Measurements from ENCODE around the gene PC. TPM values are rescaled to one million over a fixed set of nuclear protein-coding genes. Genes with fewer than 3 reads are reported as not detected.

PC gene
- total and polyA plus RNA-seq, 9 of the 15 experiments (the other 6 are each of a cell fraction or from before 2014, with no cell fraction given), result 0.94 to 38.0 (median 8.7) TPM

DNA sequence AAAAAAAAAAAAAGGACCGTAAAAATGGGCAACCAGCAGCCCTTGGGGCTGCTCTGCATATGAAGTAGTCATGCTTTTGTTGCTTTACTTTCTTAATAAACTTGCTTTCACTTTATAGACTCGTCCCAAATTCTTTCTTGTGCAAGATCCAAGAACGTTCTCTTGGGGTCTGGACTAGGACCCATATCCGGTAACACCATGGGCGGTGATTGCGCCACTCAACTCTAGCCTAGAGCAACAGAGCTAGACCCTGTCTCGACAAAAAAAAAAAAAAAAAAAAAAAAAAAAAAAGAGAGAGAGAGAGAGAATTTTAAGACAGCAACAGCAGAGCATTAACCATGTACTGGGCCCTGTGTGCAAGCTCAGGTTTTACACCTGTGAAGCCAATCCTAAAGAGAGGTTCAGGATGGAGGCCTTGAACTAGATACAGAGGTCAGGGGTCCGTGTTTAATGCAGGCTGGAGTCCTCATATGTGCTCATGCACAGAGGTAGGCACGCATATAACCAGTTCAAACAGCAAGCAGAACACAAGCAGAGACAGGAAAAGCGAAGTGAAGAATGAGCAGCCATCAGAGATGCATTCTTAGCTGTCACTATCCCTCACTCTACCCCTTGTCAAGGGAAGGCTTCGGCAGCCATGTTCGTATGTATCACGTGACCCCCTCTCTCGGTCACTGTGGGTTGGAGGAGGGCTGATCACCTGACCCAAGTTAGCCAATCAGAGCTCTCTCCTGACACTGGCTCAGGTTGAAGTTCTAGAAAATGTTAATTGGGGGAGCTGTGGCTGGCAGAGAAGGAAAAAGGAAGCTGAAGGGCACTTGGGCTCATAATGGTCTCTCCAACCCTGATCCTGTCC lies 48.1 kb upstream of the PC start (continued):
- peak; percentile 99 for TF ChIP-seq TOE1 (IDR thresholded peaks at IDR 0.05; ENCODE audit: borderline replicate concordance)
- no peak for TF ChIP-seq TOE1 (CRISPR knock-in tag; IDR thresholded peaks at IDR 0.05; ENCODE audit: borderline replicate concordance, low read depth)
- TF ChIP-seq TAF15 (IDR thresholded peaks at IDR 0.05; ENCODE audit: low read depth, low read length), result no peak
- no peak for TF ChIP-seq CC2D1A (IDR thresholded peaks at IDR 0.05)
- TF ChIP-seq ATF1 (CRISPR knock-in tag; IDR thresholded peaks at IDR 0.05), result no peak
- 0 out of 2 replicates have a peak, but pooled peaks have one; percentile 20 for TF ChIP-seq ATF1 (tag; IDR thresholded peaks at IDR 0.05)
- TF ChIP-seq CBX2 (IDR thresholded peaks at IDR 0.05; ENCODE audit: insufficient read depth, low read length, poor library complexity, severe bottlenecking), result no peak
- TF ChIP-seq SIN3A (IDR thresholded peaks at IDR 0.05; ENCODE audit: borderline replicate concordance in 2 of 2, control insufficient read depth in 1 of 2, low read depth in 2 of 2, low read length in 2 of 2), result no peak
- TF ChIP-seq NR2C1 (IDR thresholded peaks at IDR 0.05), result peak; percentile 41
- TF ChIP-seq NR2C1 (tag; IDR thresholded peaks at IDR 0.05), result peak; percentile 22; the same call in 1 of the 2 replicates
- peak; percentile 82 for TF ChIP-seq NFYB (IDR thresholded peaks at IDR 0.05; ENCODE audit: extremely low read depth, insufficient read length)
- TF ChIP-seq, protein P1, sequence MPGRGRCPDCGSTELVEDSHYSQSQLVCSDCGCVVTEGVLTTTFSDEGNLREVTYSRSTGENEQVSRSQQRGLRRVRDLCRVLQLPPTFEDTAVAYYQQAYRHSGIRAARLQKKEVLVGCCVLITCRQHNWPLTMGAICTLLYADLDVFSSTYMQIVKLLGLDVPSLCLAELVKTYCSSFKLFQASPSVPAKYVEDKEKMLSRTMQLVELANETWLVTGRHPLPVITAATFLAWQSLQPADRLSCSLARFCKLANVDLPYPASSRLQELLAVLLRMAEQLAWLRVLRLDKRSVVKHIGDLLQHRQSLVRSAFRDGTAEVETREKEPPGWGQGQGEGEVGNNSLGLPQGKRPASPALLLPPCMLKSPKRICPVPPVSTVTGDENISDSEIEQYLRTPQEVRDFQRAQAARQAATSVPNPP (IDR thresholded peaks at IDR 0.05; ENCODE audit: borderline replicate concordance, insufficient read depth, insufficient read length), result no peak
- peak in 1 of 2 experiments; percentile 98; a peak in 2 of 3 replicates for TF ChIP-seq CBX3 (IDR thresholded peaks at IDR 0.05; ENCODE audit: borderline replicate concordance in 1 of 2, low read length in 2 of 2)
- TF ChIP-seq, protein P2, sequence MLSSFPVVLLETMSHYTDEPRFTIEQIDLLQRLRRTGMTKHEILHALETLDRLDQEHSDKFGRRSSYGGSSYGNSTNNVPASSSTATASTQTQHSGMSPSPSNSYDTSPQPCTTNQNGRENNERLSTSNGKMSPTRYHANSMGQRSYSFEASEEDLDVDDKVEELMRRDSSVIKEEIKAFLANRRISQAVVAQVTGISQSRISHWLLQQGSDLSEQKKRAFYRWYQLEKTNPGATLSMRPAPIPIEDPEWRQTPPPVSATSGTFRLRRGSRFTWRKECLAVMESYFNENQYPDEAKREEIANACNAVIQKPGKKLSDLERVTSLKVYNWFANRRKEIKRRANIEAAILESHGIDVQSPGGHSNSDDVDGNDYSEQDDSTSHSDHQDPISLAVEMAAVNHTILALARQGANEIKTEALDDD (IDR thresholded peaks at IDR 0.05), result no peak
- peak; percentile 67; the same call in 1 of the 2 replicates for TF ChIP-seq KLF1 (tag; IDR thresholded peaks at IDR 0.05)
- 0 out of 2 replicates have a peak, but pooled peaks have one; percentile 52 for TF ChIP-seq KAT8 (IDR thresholded peaks at IDR 0.05; ENCODE audit: low read depth)
- TF ChIP-seq, protein P3, sequence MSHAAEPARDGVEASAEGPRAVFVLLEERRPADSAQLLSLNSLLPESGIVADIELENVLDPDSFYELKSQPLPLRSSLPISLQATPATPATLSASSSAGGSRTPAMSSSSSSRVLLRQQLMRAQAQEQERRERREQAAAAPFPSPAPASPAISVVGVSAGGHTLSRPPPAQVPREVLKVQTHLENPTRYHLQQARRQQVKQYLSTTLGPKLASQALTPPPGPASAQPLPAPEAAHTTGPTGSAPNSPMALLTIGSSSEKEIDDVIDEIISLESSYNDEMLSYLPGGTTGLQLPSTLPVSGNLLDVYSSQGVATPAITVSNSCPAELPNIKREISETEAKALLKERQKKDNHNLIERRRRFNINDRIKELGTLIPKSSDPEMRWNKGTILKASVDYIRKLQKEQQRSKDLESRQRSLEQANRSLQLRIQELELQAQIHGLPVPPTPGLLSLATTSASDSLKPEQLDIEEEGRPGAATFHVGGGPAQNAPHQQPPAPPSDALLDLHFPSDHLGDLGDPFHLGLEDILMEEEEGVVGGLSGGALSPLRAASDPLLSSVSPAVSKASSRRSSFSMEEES (CRISPR knock-in tag; IDR thresholded peaks at IDR 0.05), result peak; percentile 98
- TF ChIP-seq EHMT2 (IDR thresholded peaks at IDR 0.05), result peak; percentile 95
- peak; percentile 62; the same call in 1 of the 2 replicates for TF ChIP-seq CBX5 (IDR thresholded peaks at IDR 0.05; ENCODE audit: borderline replicate concordance, low read depth)
- TF ChIP-seq, protein P4, sequence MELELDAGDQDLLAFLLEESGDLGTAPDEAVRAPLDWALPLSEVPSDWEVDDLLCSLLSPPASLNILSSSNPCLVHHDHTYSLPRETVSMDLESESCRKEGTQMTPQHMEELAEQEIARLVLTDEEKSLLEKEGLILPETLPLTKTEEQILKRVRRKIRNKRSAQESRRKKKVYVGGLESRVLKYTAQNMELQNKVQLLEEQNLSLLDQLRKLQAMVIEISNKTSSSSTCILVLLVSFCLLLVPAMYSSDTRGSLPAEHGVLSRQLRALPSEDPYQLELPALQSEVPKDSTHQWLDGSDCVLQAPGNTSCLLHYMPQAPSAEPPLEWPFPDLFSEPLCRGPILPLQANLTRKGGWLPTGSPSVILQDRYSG (tag; conservative IDR thresholded peaks at IDR 0.05; ENCODE audit: low read depth), result peak; percentile 61; the same call in 1 of the 2 replicates
